IMR-90 (cell line): ENCODE results near the gene PSME2. TPM values are rescaled to one million over a fixed set of nuclear protein-coding genes. Genes with fewer than 3 reads are reported as not detected.

ENCODE experiments used
- ATAC-seq: fragments of 200-7000 bp; cut with Tn5 transposase; 2 replicates; pipeline ENCODE4 v1.9.1; 2020; ENCODE audit warnings: low read depth, mild to moderate bottlenecking, moderate library complexity
- BruUV-seq: library from RNA; stranded (reverse); fragments of 400-500 nt; replicated peaks from 2 replicates; lab custom pipeline; 2021; lab: Mats Ljungman, UMichigan
- CTCF ChIA-PET: fragments of 300-600 bp; formaldehyde crosslinking; extraction: SDS; loops from one replicate; lab custom pipeline; 2021; ENCODE audit warnings: antibody characterized with exemption; lab: Yijun Ruan, JAX
- POLR2A ChIA-PET: fragments of 300-600 bp; sonication (Branson Sonifier 250); formaldehyde crosslinking; loops from one replicate; lab custom pipeline; 2022; ENCODE audit warnings: antibody characterized with exemption; ENCODE audit not compliant: unreplicated experiment; lab: Charles Lee
- DNase-seq: peaks from one replicate; pipeline ENCODE4 v3.0.0; 2013
- H2AFZ ChIP-seq: replicated peaks from 2 replicates; pipeline ENCODE3; 2013; ENCODE audit warnings: low read length, mild to moderate bottlenecking; ENCODE audit not compliant: poor library complexity
- H2AK5ac ChIP-seq: 2 replicates; pipeline ENCODE4 v1.6.1; 2013; ENCODE audit warnings: low read depth, low read length, inconsistent platforms
- H2AK9ac ChIP-seq: replicated peaks from 2 replicates; pipeline ENCODE3; 2013; ENCODE audit warnings: mild to moderate bottlenecking, low read depth, low read length, moderate library complexity; ENCODE audit not compliant: poor library complexity
- H2BK120ac ChIP-seq: 2 replicates; pipeline ENCODE4 v1.6.1; 2013; ENCODE audit warnings: low read depth, low read length, inconsistent platforms
- H2BK15ac ChIP-seq: 3 replicates; pipeline ENCODE4 v1.6.1; 2013; ENCODE audit warnings: low read depth, low read length, inconsistent platforms
- H2BK20ac ChIP-seq: 2 replicates; pipeline ENCODE4 v1.6.1; 2013; ENCODE audit warnings: low read depth, mild to moderate bottlenecking, inconsistent platforms, low read length, moderate library complexity
- H2BK5ac ChIP-seq: 2 replicates; pipeline ENCODE4 v1.6.1; 2013; ENCODE audit warnings: mild to moderate bottlenecking, low read depth, low read length, inconsistent platforms; ENCODE audit not compliant: poor library complexity, severe bottlenecking
- H3K14ac ChIP-seq: replicated peaks from 2 replicates; pipeline ENCODE4 v1.6.1; 2013; ENCODE audit warnings: low read depth, low read length, inconsistent platforms
- H3K18ac ChIP-seq: 2 replicates; pipeline ENCODE4 v1.6.1; 2013; ENCODE audit warnings: low read depth, low read length, control low read depth
- H3K23ac ChIP-seq: 2 replicates; pipeline ENCODE4 v1.6.1; 2013; ENCODE audit warnings: low read depth, low read length, inconsistent platforms
- H3K27ac ChIP-seq: 2 replicates; pipeline ENCODE4 v1.5.1; 2013; ENCODE audit warnings: mild to moderate bottlenecking, control low read depth, low read length; ENCODE audit not compliant: insufficient read depth
- H3K27me3 ChIP-seq: 2 replicates; pipeline ENCODE4 v1.6.1; 2013; ENCODE audit warnings: low read length; ENCODE audit not compliant: control insufficient read depth, insufficient read depth
- H3K36me3 ChIP-seq: 2 replicates; pipeline ENCODE4 v1.6.1; 2013; ENCODE audit warnings: low read length, mixed read lengths; ENCODE audit not compliant: control insufficient read depth, insufficient read depth
- H3K4ac ChIP-seq: 2 replicates; pipeline ENCODE4 v1.6.1; 2013; ENCODE audit warnings: low read depth, low read length, inconsistent platforms
- H3K4me1 ChIP-seq: 2 replicates; pipeline ENCODE4 v1.6.1; 2013; ENCODE audit warnings: low read length, mixed read lengths; ENCODE audit not compliant: control insufficient read depth, insufficient read depth
- H3K4me2 ChIP-seq: 2 replicates; pipeline ENCODE4 v1.6.1; 2013; ENCODE audit warnings: low read depth, mild to moderate bottlenecking, control low read depth, low read length, moderate library complexity
- H3K4me3 ChIP-seq: 2 replicates; pipeline ENCODE4 v1.5.1; 2013; ENCODE audit warnings: low read depth, mild to moderate bottlenecking, control low read depth, low read length, moderate library complexity; ENCODE audit not compliant: insufficient read depth
- H3K56ac ChIP-seq: 2 replicates; pipeline ENCODE4 v1.6.1; 2013; ENCODE audit warnings: low read length, inconsistent platforms; ENCODE audit not compliant: insufficient read depth; ENCODE audit errors: extremely low read depth
- H3K79me1 ChIP-seq, 2 experiments: 2 replicates each; pipeline ENCODE4 v1.6.1; 2013; ENCODE audit warnings: low read length in 2 of 2, inconsistent platforms in 1 of 2, low read depth in 1 of 2
- H3K9ac ChIP-seq: 2 replicates; pipeline ENCODE4 v1.6.1; 2013; ENCODE audit warnings: low read depth, low read length, control low read depth
- H3K9me1 ChIP-seq: 2 replicates; pipeline ENCODE4 v1.6.1; 2013; ENCODE audit warnings: low read length, inconsistent platforms; ENCODE audit not compliant: insufficient read depth
- H3K9me3 ChIP-seq: 2 replicates; pipeline ENCODE4 v1.6.1; 2013; ENCODE audit warnings: low read length; ENCODE audit not compliant: control insufficient read depth, insufficient read depth
- H4K20me1 ChIP-seq: 2 replicates; pipeline ENCODE4 v1.6.1; 2013; ENCODE audit warnings: low read length, inconsistent platforms; ENCODE audit not compliant: insufficient read depth
- H4K5ac ChIP-seq: 2 replicates; pipeline ENCODE4 v1.6.1; 2013; ENCODE audit warnings: mild to moderate bottlenecking, low read depth, low read length, control low read depth
- H4K8ac ChIP-seq, 2 experiments: 2 replicates each; pipeline ENCODE4 v1.6.1; 2013; ENCODE audit warnings: low read depth in 2 of 2, low read length in 2 of 2, control low read depth in 1 of 2, inconsistent platforms in 1 of 2
- H4K91ac ChIP-seq: 2 replicates; pipeline ENCODE4 v1.6.1; 2013; ENCODE audit warnings: low read depth, low read length, inconsistent platforms; ENCODE audit not compliant: insufficient read depth
- BHLHE40 ChIP-seq: fragments of 150-350 bp; IDR thresholded peaks from 2 replicates; pipeline ENCODE4 v1.6.1; 2016; ENCODE audit warnings: mild to moderate bottlenecking, low read depth, low read length
- CEBPB ChIP-seq: IDR thresholded peaks from 2 replicates; pipeline ENCODE4 v1.6.1; 2012; ENCODE audit warnings: low read depth, low read length, improper control_type of control experiment
- CHD1 ChIP-seq: IDR thresholded peaks from 2 replicates; pipeline ENCODE4 v1.6.1; 2012; ENCODE audit warnings: low read depth, low read length, improper control_type of control experiment
- CTCF ChIP-seq: conservative IDR thresholded peaks from 2 replicates; pipeline ENCODE4 v1.5.1; 2012; ENCODE audit warnings: mild to moderate bottlenecking, low read depth, low read length, improper control_type of control experiment
- FOS ChIP-seq: fragments of 150-350 bp; IDR thresholded peaks from 2 replicates; pipeline ENCODE4 v1.6.1; 2016; ENCODE audit warnings: low read depth, low read length
- MAFK ChIP-seq: IDR thresholded peaks from 2 replicates; pipeline ENCODE4 v1.6.1; 2012; ENCODE audit warnings: low read depth, low read length, improper control_type of control experiment
- MAZ ChIP-seq: IDR thresholded peaks from 2 replicates; pipeline ENCODE4 v1.6.1; 2012; ENCODE audit warnings: low read depth, mild to moderate bottlenecking, low read length, improper control_type of control experiment, moderate library complexity, borderline replicate concordance
- MXI1 ChIP-seq: IDR thresholded peaks from 2 replicates; pipeline ENCODE4 v1.6.1; 2012; ENCODE audit warnings: low read depth, mild to moderate bottlenecking, low read length, moderate library complexity, borderline replicate concordance
- NFE2L2 ChIP-seq: fragments of 150-350 bp; IDR thresholded peaks from 2 replicates; pipeline ENCODE4 v1.6.1; 2016; ENCODE audit warnings: low read depth, mild to moderate bottlenecking, low read length
- POLR2A ChIP-seq: IDR thresholded peaks from 2 replicates; pipeline ENCODE4 v1.6.1; 2012; ENCODE audit warnings: mild to moderate bottlenecking, low read depth, low read length
- RAD21 ChIP-seq: IDR thresholded peaks from 2 replicates; pipeline ENCODE4 v1.6.1; 2012; ENCODE audit warnings: low read length, improper control_type of control experiment
- RCOR1 ChIP-seq: IDR thresholded peaks from 2 replicates; pipeline ENCODE4 v1.6.1; 2012; ENCODE audit warnings: mild to moderate bottlenecking, low read length, improper control_type of control experiment; ENCODE audit not compliant: insufficient replicate concordance
- RFX5 ChIP-seq: IDR thresholded peaks from 2 replicates; pipeline ENCODE4 v1.8.0; 2012; ENCODE audit warnings: low read depth, mild to moderate bottlenecking, low read length, moderate library complexity
- SMC3 ChIP-seq: fragments of 150-350 bp; IDR thresholded peaks from 2 replicates; pipeline ENCODE4 v1.6.1; 2016; ENCODE audit warnings: low read depth, mild to moderate bottlenecking, antibody characterized with exemption, low read length, moderate library complexity
- USF2 ChIP-seq: fragments of 150-350 bp; IDR thresholded peaks from 2 replicates; pipeline ENCODE4 v1.6.1; 2017; ENCODE audit warnings: mild to moderate bottlenecking, antibody characterized with exemption, low read length, low read depth
- WGBS, 2 experiments: methylation state at CpG; one replicate each; pipeline versions ENCODE4 v1.1.5 to v1.1.7; 2013; ENCODE audit warnings: missing lambda C conversion rate in 2 of 2; ENCODE audit not compliant: insufficient read length in 1 of 2; ENCODE audit errors: extremely low coverage in 2 of 2; 5-methylcytosine and 5-hydroxymethylcytosine counted together
- dilution Hi-C: fragments of 300-500 bp; cut with HindIII; formaldehyde crosslinking; loops from one replicate; pipeline ENCODE4 v1.14.3; 2018; ENCODE audit warnings: low sequenced_read_pairs; ENCODE audit not compliant: unreplicated experiment
- in situ Hi-C: fragments of 300-500 bp; cut with MboI; formaldehyde crosslinking; loops from 3 replicates; pipeline ENCODE4 v1.14.3; 2019; ENCODE audit warnings: low sequenced_read_pairs, inconsistent platforms, mixed read lengths
- intact Hi-C: fragments of 100-400 bp; cut with micrococcal nuclease; formaldehyde crosslinking; loops from 2 replicates; pipeline ENCODE4 v1.10.0; 2022
- polyA plus RNA-seq, 3 experiments: library from polyadenylated mRNA; depleted of rRNA; stranded (reverse); fragments of >200 nt; gene quantifications; 2 replicates each; pipeline ENCODE4 v1.2.3, GENCODE V29; 2012; ENCODE audit warnings: low replicate concordance in 1 of 3
- total RNA-seq: library from RNA; depleted of rRNA; stranded (reverse); fragments of >200 nt; gene quantifications from 2 replicates; pipeline ENCODE4 v1.2.3, GENCODE V29; 2012
- TF ChIP-seq, protein P1 (sequence below): fragments of 150-350 bp; IDR thresholded peaks from 2 replicates; pipeline ENCODE4 v1.6.1; 2016; ENCODE audit warnings: low read depth, mild to moderate bottlenecking, low read length, moderate library complexity, borderline replicate concordance

PSME2 gene
- total and polyA plus RNA-seq, 2 of the 4 experiments (the other 2 are of a cell fraction), result 104 to 141 TPM

DNA sequence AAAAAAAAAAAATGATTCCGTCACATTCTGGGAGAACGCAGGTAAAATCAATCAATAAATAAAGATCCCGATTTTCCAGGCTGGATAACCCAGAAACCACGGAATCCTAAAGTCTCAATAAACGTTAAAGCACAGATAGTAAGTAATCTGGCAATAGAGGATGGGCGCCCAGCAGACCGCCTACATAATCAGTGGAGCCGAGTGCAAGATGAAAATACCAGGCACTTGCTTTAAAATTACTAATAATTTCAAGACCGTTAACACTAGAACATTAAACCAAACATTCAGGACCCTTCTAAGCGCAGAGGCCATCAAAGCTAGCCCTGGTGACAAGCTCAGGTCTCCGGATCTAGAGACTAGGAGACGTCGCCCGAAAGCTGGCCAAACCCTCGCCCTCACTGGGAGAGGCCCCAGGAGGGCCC is 33.0 kb downstream of the PSME2 start:
- DNase-seq (no peak), ATAC-seq (no peak; the same call in 1 of the 2 replicates)
- in situ Hi-C loops (no loop called here), dilution Hi-C loops (no loop called here), intact Hi-C loops (no loop called here)
- H2BK20ac ChIP-seq, result peak overlapping the region; percentile 76
- TF ChIP-seq FOS (no peak), MAFK (no peak), CEBPB (no peak), CHD1 (no peak), POLR2A (no peak), RAD21 (no peak), BHLHE40 (no peak), SMC3 (no peak), RFX5 (no peak), USF2 (no peak), MXI1 (no peak), RCOR1 (no peak), CTCF (no peak), NFE2L2 (no peak), MAZ (no peak)
- TF ChIP-seq, protein P1, sequence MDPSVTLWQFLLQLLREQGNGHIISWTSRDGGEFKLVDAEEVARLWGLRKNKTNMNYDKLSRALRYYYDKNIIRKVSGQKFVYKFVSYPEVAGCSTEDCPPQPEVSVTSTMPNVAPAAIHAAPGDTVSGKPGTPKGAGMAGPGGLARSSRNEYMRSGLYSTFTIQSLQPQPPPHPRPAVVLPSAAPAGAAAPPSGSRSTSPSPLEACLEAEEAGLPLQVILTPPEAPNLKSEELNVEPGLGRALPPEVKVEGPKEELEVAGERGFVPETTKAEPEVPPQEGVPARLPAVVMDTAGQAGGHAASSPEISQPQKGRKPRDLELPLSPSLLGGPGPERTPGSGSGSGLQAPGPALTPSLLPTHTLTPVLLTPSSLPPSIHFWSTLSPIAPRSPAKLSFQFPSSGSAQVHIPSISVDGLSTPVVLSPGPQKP, result no peak
- peak overlapping the region; percentile 38 for H3K18ac ChIP-seq
- H2AK9ac ChIP-seq, result peak overlapping the region; percentile 99
- ChIA-PET POLR2A (interaction anchor here (1.8 kb wide), 1 partner anchor 33 kb away, joined by 6 read pairs; the partner anchor contains the start of gene PSME2), CTCF (interaction anchor here (0.7 to 1.8 kb wide), 2 partner anchors 23 to 55 kb away, joined by 4 to 7 read pairs; no protein-coding TSS in a partner anchor)
- H3K9me1 ChIP-seq, result peaks cover 8% of the 10 kb centered on the region; the same call in 1 of the 2 replicates
- 0% methylated on average over 7 of the region's 15 CpGs; no CpG with 5 or more reads in 1 of the 2 experiments for WGBS, 2 experiments
- peak overlapping the region; percentile 86 for H2BK120ac ChIP-seq
- peak overlapping the region; percentile 78 for H3K14ac ChIP-seq
- H3K27me3 ChIP-seq, result no peaks in the 10 kb centered on the region
- H3K56ac ChIP-seq, result peak overlapping the region; percentile 94
- H3K9ac ChIP-seq, result peak overlapping the region; percentile 76
- peak overlapping the region; percentile 73 for H3K4me2 ChIP-seq
- H3K4ac ChIP-seq, result peak overlapping the region; percentile 97
- peak overlapping the region; percentile 95 for H3K23ac ChIP-seq
- peaks cover 4% of the 10 kb centered on the region; the same call in 1 of the 2 replicates for H3K36me3 ChIP-seq
- H4K20me1 ChIP-seq, result no peaks in the 10 kb centered on the region
- peak overlapping the region; percentile 69 for H3K4me3 ChIP-seq
- peaks cover 3% of the 10 kb centered on the region; the same call in 1 of the 2 replicates for H3K4me1 ChIP-seq
- peak overlapping the region; percentile 72 for H2AK5ac ChIP-seq
- H4K91ac ChIP-seq, result peak overlapping the region; percentile 98
- H3K9me3 ChIP-seq, result no peaks in the 10 kb centered on the region
- H3K79me1 ChIP-seq, result peaks cover 10 to 16% of the 10 kb centered on the region in 2 experiments; a peak in 2 of 4 replicates
- peak overlapping the region; percentile 33; the same call in 1 of the 3 replicates for H2BK15ac ChIP-seq
- peak overlapping the region; percentile 94 to 99 for H4K8ac ChIP-seq
- peak overlapping the region; percentile 98 for H2AFZ ChIP-seq
- BruUV-seq, result TSS peak; percentile 90
- H3K27ac ChIP-seq, result peak overlapping the region; percentile 87
- H2BK5ac ChIP-seq, result peak overlapping the region; percentile 90
- peak overlapping the region; percentile 41 for H4K5ac ChIP-seq
